GM12892 (cell line): Measurements from ENCODE around the gene BAZ1B.
"Not testable (repeated sequence)": the region's sequence is repeated elsewhere in the genome, so short reads cannot be mapped to it uniquely, and the experiment has no call there.

Experiments
- POLR2A ChIP-seq: IDR thresholded peaks from 2 replicates; pipeline ENCODE4 v1.6.1; 2011; ENCODE audit warnings: low read depth, low read length, control low read depth
- POLR2AphosphoS5 ChIP-seq: IDR thresholded peaks from 2 replicates; pipeline ENCODE4 v1.6.1; 2011; ENCODE audit warnings: low read depth, low read length, control low read depth
- TAF1 ChIP-seq: IDR thresholded peaks from 2 replicates; pipeline ENCODE4 v1.6.1; 2011; ENCODE audit warnings: low read depth, mild to moderate bottlenecking, control low read depth, low read length, borderline replicate concordance

DNA sequence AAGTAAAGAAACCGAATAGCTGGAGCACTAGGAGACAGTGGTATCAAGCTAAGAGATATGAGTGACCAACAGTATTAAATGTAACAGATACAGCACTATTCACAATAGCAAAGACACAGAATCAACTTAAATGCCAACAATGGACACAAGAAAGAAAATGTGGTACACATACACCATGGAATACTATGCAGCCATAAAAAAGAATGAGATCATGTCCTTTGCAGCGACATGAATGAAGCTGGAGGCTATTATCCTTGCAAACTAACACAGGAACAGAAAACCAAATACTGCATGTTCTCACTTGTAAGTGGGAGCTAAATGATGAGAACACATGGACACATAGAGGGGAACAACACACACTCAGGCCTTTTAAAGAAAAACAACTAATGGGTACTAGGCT is 26.6 kb downstream of the BAZ1B start:
- TF ChIP-seq POLR2A, TAF1, POLR2AphosphoS5: not testable (repeated sequence)
